Adrenal gland (tissue), 5 donors: ENCODE measurements around the gene PIK3CB.

Experiments
- POLR2A ChIP-seq, 2 donors: fragments of 450-650 bp; IDR thresholded peaks; one replicate each; pipeline ENCODE4 v1.6.1; 2017; ENCODE audit warnings: antibody characterized with exemption in 2 of 2, mild to moderate bottlenecking in 2 of 2, moderate library complexity in 1 of 2
- TF ChIP-seq, protein P1 (sequence below), 6 experiments: fragments of 450-650 bp in 4 of 6; fragments of 200-600 bp in 2 of 6; sonication (generic) in 1 of 6; IDR thresholded peaks; 1 replicate in 5 of 6; 2 replicates in 1 of 6; pipeline versions ENCODE4 v1.5.1 to v1.8.0; 2016 to 2021; ENCODE audit warnings: antibody characterized with exemption in 6 of 6, mild to moderate bottlenecking in 2 of 6, moderate library complexity in 1 of 6
- donor health status: DM: no; HTN: no; CAD: no.

DNA sequence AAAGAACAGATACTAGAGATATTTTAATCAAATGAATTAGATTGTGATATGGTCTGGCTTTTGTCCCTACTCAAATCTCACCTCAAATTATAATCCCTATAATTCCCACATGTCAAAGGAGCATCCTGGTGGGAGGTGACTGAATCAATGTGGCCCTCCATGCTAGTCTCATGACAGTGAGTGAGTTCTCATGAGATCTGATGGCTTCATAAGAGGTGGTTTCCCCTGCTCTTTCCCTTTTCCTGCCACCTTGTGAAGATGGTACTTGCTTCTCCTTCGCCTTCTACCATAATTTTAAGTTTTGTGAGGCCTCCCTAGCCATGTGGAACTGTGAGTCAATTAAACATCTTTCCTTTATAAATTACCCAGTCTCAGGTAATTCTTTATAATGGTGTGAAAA, 143.4 kb downstream of the PIK3CB start:
- TF ChIP-seq, protein P1, sequence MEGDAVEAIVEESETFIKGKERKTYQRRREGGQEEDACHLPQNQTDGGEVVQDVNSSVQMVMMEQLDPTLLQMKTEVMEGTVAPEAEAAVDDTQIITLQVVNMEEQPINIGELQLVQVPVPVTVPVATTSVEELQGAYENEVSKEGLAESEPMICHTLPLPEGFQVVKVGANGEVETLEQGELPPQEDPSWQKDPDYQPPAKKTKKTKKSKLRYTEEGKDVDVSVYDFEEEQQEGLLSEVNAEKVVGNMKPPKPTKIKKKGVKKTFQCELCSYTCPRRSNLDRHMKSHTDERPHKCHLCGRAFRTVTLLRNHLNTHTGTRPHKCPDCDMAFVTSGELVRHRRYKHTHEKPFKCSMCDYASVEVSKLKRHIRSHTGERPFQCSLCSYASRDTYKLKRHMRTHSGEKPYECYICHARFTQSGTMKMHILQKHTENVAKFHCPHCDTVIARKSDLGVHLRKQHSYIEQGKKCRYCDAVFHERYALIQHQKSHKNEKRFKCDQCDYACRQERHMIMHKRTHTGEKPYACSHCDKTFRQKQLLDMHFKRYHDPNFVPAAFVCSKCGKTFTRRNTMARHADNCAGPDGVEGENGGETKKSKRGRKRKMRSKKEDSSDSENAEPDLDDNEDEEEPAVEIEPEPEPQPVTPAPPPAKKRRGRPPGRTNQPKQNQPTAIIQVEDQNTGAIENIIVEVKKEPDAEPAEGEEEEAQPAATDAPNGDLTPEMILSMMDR (IDR thresholded peaks at IDR 0.05), result no peak
- TF ChIP-seq POLR2A (IDR thresholded peaks at IDR 0.05), result no peak
